ENCODE measurements around the gene GCAT. TPM values are rescaled to one million over a fixed set of nuclear protein-coding genes. Genes with fewer than 3 reads are reported as not detected.
A peak's percentile ranks its signal among the peaks of the same experiment; 100 is the strongest.

The GCAT gene
- total and polyA plus RNA-seq, 2 of the 4 experiments (the other 2 are of a cell fraction), result 20.6 to 32.3 TPM

- Histone ChIP-seq H3K27me3 (ENCODE audit: control insufficient read depth, insufficient read depth, low read length) (peaks cover 30% of the 10 kb centered on the region), H3K36me3 (ENCODE audit: control insufficient read depth, insufficient read depth, low read length) (no peaks in the 10 kb centered on the region), H3K14ac (replicated peaks; ENCODE audit: low read depth, low read length) (no peak within 1 kb of the TSS), H2AK5ac (ENCODE audit: low read depth, low read length) (no peak within 1 kb of the TSS), H3K4me2 (ENCODE audit: low read depth, low read length) (no peak within 1 kb of the TSS), H3K4ac (ENCODE audit: low read depth, low read length) (no peak within 1 kb of the TSS), H3K9me3 (ENCODE audit: control insufficient read depth, insufficient read depth, low read length) (no peaks in the 10 kb centered on the region), H3K9me1 (ENCODE audit: insufficient read depth, low read length) (no peaks in the 10 kb centered on the region), H2AFZ (replicated peaks; ENCODE audit: low read length, poor library complexity) (no peak within 1 kb of the TSS), H4K5ac (ENCODE audit: low read depth, low read length) (no peak within 1 kb of the TSS), H3K4me3 (ENCODE audit: insufficient read depth, low read depth, low read length) (no peak within 1 kb of the TSS), H3K9ac (ENCODE audit: low read depth, low read length) (no peak within 1 kb of the TSS), H4K91ac (ENCODE audit: insufficient read depth, low read depth, low read length) (no peak within 1 kb of the TSS), H2BK20ac (ENCODE audit: low read depth, low read length) (no peak within 1 kb of the TSS), H2BK120ac (ENCODE audit: low read depth, low read length) (no peak within 1 kb of the TSS), H2AK9ac (replicated peaks; ENCODE audit: low read depth, low read length, poor library complexity) (no peak within 1 kb of the TSS), H2BK15ac (ENCODE audit: low read depth, low read length) (no peak within 1 kb of the TSS), H3K23ac (ENCODE audit: low read depth, low read length) (0 out of 2 replicates have a peak within 1 kb of the TSS, but pooled peaks have one; percentile 42), H3K27ac (ENCODE audit: insufficient read depth, low read length) (no peak within 1 kb of the TSS), H3K18ac (ENCODE audit: low read depth, low read length) (no peak within 1 kb of the TSS), H3K4me1 (ENCODE audit: control insufficient read depth, insufficient read depth, low read length) (peaks cover 6% of the 10 kb centered on the region), H4K20me1 (ENCODE audit: insufficient read depth, low read length) (no peaks in the 10 kb centered on the region), H3K79me1 (ENCODE audit: low read depth in 1 of 2, low read length in 2 of 2) (no peaks in the 10 kb centered on the region), H3K56ac (ENCODE audit: extremely low read depth, insufficient read depth, low read length) (no peak within 1 kb of the TSS), H4K8ac (ENCODE audit: low read depth in 2 of 2, low read length in 2 of 2) (no peak within 1 kb of the TSS), H2BK5ac (ENCODE audit: low read depth, low read length, poor library complexity, severe bottlenecking) (no peak within 1 kb of the TSS)
- dilution Hi-C loops (cut with HindIII; ENCODE audit: low sequenced_read_pairs, unreplicated experiment) (no loop called here), in situ Hi-C loops (cut with MboI; ENCODE audit: low sequenced_read_pairs) (no loop called here), intact Hi-C loops (cut with micrococcal nuclease) (no loop called here)
- ATAC-seq (ENCODE audit: low read depth) (no peak), DNase-seq (no peak)
- BruUV-seq (replicated peaks), result no TSS peak
- TF ChIP-seq MXI1 (IDR thresholded peaks at IDR 0.05; ENCODE audit: borderline replicate concordance, low read depth, low read length), result no peak
- TF ChIP-seq BHLHE40 (IDR thresholded peaks at IDR 0.05; ENCODE audit: low read depth, low read length), result no peak
- no peak for TF ChIP-seq RCOR1 (IDR thresholded peaks at IDR 0.05; ENCODE audit: insufficient replicate concordance, low read length)
- no peak for TF ChIP-seq CEBPB (IDR thresholded peaks at IDR 0.05; ENCODE audit: low read depth, low read length)
- no peak for TF ChIP-seq MAZ (IDR thresholded peaks at IDR 0.05; ENCODE audit: borderline replicate concordance, low read depth, low read length)
- CTCF ChIA-PET, result no interaction called here
- POLR2A ChIA-PET (ENCODE audit: unreplicated experiment), result no interaction called here
- 64% methylated on average over 7 of the region's 21 CpGs; no CpG with 5 or more reads in 1 of the 2 experiments for WGBS, 2 experiments (ENCODE audit: extremely low coverage in 2 of 2, insufficient read length in 1 of 2)
Observed at GRCh38 chr22:37823134-37823985, 15.6 kb downstream of the GCAT start, which contains the start of gene GALR3. TSS of gene GALR3 (plus strand) at chr22:37823382. CDS start at chr22:37823407, 25 bp downstream.

All from IMR-90 (cell line).